ENCODE measurements around the gene HYAL2. TPM values are rescaled to one million over a fixed set of nuclear protein-coding genes. Genes with fewer than 3 reads are reported as not detected.

Gene HYAL2
- total and polyA plus RNA-seq, 10 of the 15 experiments (the other 5 are each of a cell fraction or from before 2014, with no cell fraction given) = 0.06 to 21.8 (median 12.7) TPM

DNA sequence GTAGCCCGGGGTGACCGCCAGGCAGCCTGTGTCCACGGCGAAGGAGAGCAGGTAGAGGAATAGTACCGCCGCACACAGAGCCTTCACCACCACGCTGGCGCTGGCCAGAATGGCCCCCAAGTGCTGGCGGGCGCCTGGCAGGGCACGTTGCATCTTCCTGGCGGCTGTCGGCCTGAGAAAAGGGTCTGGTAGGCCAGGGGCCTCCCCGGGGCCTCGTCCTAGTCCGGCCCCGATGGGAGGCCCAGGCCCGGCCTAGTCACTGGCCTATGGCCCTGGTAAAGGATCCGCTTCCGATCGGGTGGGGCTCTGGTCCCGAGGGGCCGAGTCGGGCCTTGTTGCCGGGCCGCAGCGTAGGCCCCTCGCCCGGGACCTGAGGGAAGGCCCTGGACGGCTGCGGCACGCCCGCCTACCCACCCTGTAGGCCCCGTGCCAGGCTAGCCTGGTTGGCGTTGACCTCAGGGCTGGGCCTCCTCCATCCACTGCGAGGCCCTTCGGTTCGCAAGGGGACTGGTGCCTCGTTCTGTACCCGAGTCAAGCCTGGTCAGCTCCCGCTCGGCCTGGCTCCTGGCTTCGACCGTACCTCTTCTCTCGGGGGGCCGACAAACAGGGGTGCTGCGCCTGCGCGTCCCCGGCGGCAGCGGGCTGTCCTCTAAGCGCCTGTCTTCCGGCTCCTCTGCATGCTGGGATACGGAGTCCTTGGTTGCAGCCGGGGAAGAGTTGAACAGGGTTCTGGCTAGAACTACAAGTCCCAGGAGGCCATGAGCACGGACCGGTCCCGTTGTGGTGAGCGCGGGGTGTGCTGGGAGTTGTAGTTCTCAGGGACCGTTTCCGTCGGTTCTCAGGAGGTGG, 36.6 kb upstream of the HYAL2 start, which contains the start of gene TMEM115 (continued):
- no peak for TF ChIP-seq ZNF274 (IDR thresholded peaks at IDR 0.05; ENCODE audit: insufficient read depth, insufficient read length)
- TF ChIP-seq EED (IDR thresholded peaks at IDR 0.05; ENCODE audit: low read depth) = no peak
- no peak for TF ChIP-seq PBX3 (IDR thresholded peaks at IDR 0.05; ENCODE audit: insufficient replicate concordance, low read depth, low read length)
- TF ChIP-seq PKNOX1 (IDR thresholded peaks at IDR 0.05) = no peak; the same call in 1 of the 2 replicates
- TF ChIP-seq TBL1XR1 (IDR thresholded peaks at IDR 0.05; ENCODE audit: low read depth, low read length) = 0 out of 2 replicates have a peak, but pooled peaks have one; percentile 41
- no peak for TF ChIP-seq ZBTB4 (CRISPR knock-in tag; IDR thresholded peaks at IDR 0.05)
- TF ChIP-seq SUZ12 (IDR thresholded peaks at IDR 0.05; ENCODE audit: unreplicated experiment) = no peak
- TF ChIP-seq MYC (IDR thresholded peaks at IDR 0.05; ENCODE audit: insufficient read depth, insufficient read length, insufficient replicate concordance, low read length, severe bottlenecking) = no peak
- no peak; the same call in none of the 2 replicates for TF ChIP-seq LARP7 (IDR thresholded peaks at IDR 0.05)
- TF ChIP-seq MYB (IDR thresholded peaks at IDR 0.05; ENCODE audit: borderline replicate concordance, low read depth, low read length) = no peak
- TF ChIP-seq CBX3 (IDR thresholded peaks at IDR 0.05; ENCODE audit: borderline replicate concordance, low read depth) = no peak
- TF ChIP-seq ZNF622 (IDR thresholded peaks at IDR 0.05) = no peak
- TF ChIP-seq RBBP5 (conservative IDR thresholded peaks at IDR 0.05) = no peak
- no peak for TF ChIP-seq SKIL (IDR thresholded peaks at IDR 0.05; ENCODE audit: low read depth, poor library complexity, severe bottlenecking)
- no peak for TF ChIP-seq CEBPB (IDR thresholded peaks at IDR 0.05; ENCODE audit: borderline replicate concordance in 1 of 2, low read depth in 2 of 2, low read length in 2 of 2)
- TF ChIP-seq SREBF2 (IDR thresholded peaks at IDR 0.05; ENCODE audit: low read length) = no peak
- TF ChIP-seq CEBPZ (IDR thresholded peaks at IDR 0.05; ENCODE audit: low read depth, low read length) = no peak; the same call in 1 of the 2 replicates
- TF ChIP-seq CHD2 (IDR thresholded peaks at IDR 0.05; ENCODE audit: borderline replicate concordance, low read depth, low read length) = peak; percentile 93
